Fibroblast of skin of left quadriceps (primary cell): ENCODE results near the gene TUBA4B.
A peak's percentile ranks its signal among the peaks of the same experiment; 100 is the strongest.

Experiments
- DNase-seq, 2 experiments: peaks; one replicate each; pipeline ENCODE4 v3.0.0-alpha.2; 2013; ENCODE audit warnings: low read depth in 2 of 2

TUBA4B gene

GRCh38 chr2:219314804-219315468 is 61.9 kb downstream of the TUBA4B start:
- peak; percentile 14 to 17 for DNase-seq
